ENCODE results near the gene SEC23B. TPM values are rescaled to one million over a fixed set of nuclear protein-coding genes. Genes with fewer than 3 reads are reported as not detected.

SEC23B gene
- total and polyA plus RNA-seq, 2 of the 4 experiments (the other 2 are of a cell fraction), result 51.5 to 78.9 TPM

DNA sequence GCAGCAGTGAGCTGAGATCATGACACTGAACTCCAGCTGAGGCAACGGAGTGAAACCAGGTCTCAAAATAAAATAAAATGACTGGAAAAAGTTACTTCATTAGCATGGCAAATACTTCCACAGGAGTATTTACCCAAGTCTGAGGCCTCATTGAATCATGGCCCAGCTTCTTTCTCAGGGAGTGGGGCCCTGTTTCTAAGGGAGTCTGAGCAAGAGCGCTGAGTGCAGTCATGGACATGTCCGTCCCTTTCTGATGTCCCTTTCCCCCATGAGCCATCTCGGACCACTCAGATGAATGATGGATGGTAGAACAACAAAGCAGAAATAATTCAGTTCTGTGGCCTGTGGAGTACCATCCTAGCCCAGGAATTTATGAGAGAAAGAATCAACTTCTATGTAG is 72.3 kb downstream of the SEC23B start:
- Histone ChIP-seq H4K91ac (ENCODE audit: insufficient read depth, low read depth, low read length) (no peak overlapping the region), H3K27me3 (ENCODE audit: control insufficient read depth, insufficient read depth, low read length) (no peaks in the 10 kb centered on the region; the same call in 1 of the 2 replicates), H3K14ac (replicated peaks; ENCODE audit: low read depth, low read length) (no peak overlapping the region), H3K27ac (ENCODE audit: insufficient read depth, low read length) (no peak overlapping the region), H2BK5ac (ENCODE audit: low read depth, low read length, poor library complexity, severe bottlenecking) (no peak overlapping the region), H3K4ac (ENCODE audit: low read depth, low read length) (no peak overlapping the region), H4K8ac (ENCODE audit: low read depth in 2 of 2, low read length in 2 of 2) (no peak overlapping the region), H3K36me3 (ENCODE audit: control insufficient read depth, insufficient read depth, low read length) (no peaks in the 10 kb centered on the region), H3K9me1 (ENCODE audit: insufficient read depth, low read length) (no peaks in the 10 kb centered on the region), H2BK20ac (ENCODE audit: low read depth, low read length) (no peak overlapping the region), H2BK120ac (ENCODE audit: low read depth, low read length) (no peak overlapping the region), H4K5ac (ENCODE audit: low read depth, low read length) (no peak overlapping the region), H3K23ac (ENCODE audit: low read depth, low read length) (no peak overlapping the region), H4K20me1 (ENCODE audit: insufficient read depth, low read length) (no peaks in the 10 kb centered on the region), H3K79me1 (ENCODE audit: low read depth in 1 of 2, low read length in 2 of 2) (no peaks in the 10 kb centered on the region), H3K56ac (ENCODE audit: extremely low read depth, insufficient read depth, low read length) (no peak overlapping the region), H3K9me3 (ENCODE audit: control insufficient read depth, insufficient read depth, low read length) (no peaks in the 10 kb centered on the region), H2AK5ac (ENCODE audit: low read depth, low read length) (no peak overlapping the region), H2AFZ (replicated peaks; ENCODE audit: low read length, poor library complexity) (no peak overlapping the region), H3K4me1 (ENCODE audit: control insufficient read depth, insufficient read depth, low read length) (no peaks in the 10 kb centered on the region), H3K4me3 (ENCODE audit: insufficient read depth, low read depth, low read length) (no peak overlapping the region), H2BK15ac (ENCODE audit: low read depth, low read length) (no peak overlapping the region), H2AK9ac (replicated peaks; ENCODE audit: low read depth, low read length, poor library complexity) (no peak overlapping the region), H3K9ac (ENCODE audit: low read depth, low read length) (no peak overlapping the region), H3K18ac (ENCODE audit: low read depth, low read length) (no peak overlapping the region), H3K4me2 (ENCODE audit: low read depth, low read length) (no peak overlapping the region)
- intact Hi-C loops (cut with micrococcal nuclease) (no loop called here), dilution Hi-C loops (cut with HindIII; ENCODE audit: low sequenced_read_pairs, unreplicated experiment) (no loop called here), in situ Hi-C loops (cut with MboI; ENCODE audit: low sequenced_read_pairs) (no loop called here)
- WGBS, 2 experiments (ENCODE audit: extremely low coverage in 2 of 2, insufficient read length in 1 of 2), result no CpG with 5 or more reads among the region's 4 CpGs
- BruUV-seq (replicated peaks), result no TSS peak
- no peak for DNase-seq
- no peak for ATAC-seq (ENCODE audit: low read depth)
- CTCF ChIA-PET, result no interaction called here
- TF ChIP-seq, protein P1, sequence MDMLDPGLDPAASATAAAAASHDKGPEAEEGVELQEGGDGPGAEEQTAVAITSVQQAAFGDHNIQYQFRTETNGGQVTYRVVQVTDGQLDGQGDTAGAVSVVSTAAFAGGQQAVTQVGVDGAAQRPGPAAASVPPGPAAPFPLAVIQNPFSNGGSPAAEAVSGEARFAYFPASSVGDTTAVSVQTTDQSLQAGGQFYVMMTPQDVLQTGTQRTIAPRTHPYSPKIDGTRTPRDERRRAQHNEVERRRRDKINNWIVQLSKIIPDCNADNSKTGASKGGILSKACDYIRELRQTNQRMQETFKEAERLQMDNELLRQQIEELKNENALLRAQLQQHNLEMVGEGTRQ (IDR thresholded peaks at IDR 0.05; ENCODE audit: low read depth, low read length), result no peak
- TF ChIP-seq MAZ (IDR thresholded peaks at IDR 0.05; ENCODE audit: borderline replicate concordance, low read depth, low read length) (no peak), RFX5 (IDR thresholded peaks at IDR 0.05; ENCODE audit: low read depth, low read length) (no peak), BHLHE40 (IDR thresholded peaks at IDR 0.05; ENCODE audit: low read depth, low read length) (no peak), RCOR1 (IDR thresholded peaks at IDR 0.05; ENCODE audit: insufficient replicate concordance, low read length) (no peak), FOS (IDR thresholded peaks at IDR 0.05; ENCODE audit: low read depth, low read length) (no peak), MXI1 (IDR thresholded peaks at IDR 0.05; ENCODE audit: borderline replicate concordance, low read depth, low read length) (no peak), NFE2L2 (IDR thresholded peaks at IDR 0.05; ENCODE audit: low read depth, low read length) (no peak), RAD21 (IDR thresholded peaks at IDR 0.05; ENCODE audit: low read length) (no peak), MAFK (IDR thresholded peaks at IDR 0.05; ENCODE audit: low read depth, low read length) (no peak), POLR2A (IDR thresholded peaks at IDR 0.05; ENCODE audit: low read depth, low read length) (no peak), SMC3 (IDR thresholded peaks at IDR 0.05; ENCODE audit: low read depth, low read length) (no peak), CEBPB (IDR thresholded peaks at IDR 0.05; ENCODE audit: low read depth, low read length) (no peak), CHD1 (IDR thresholded peaks at IDR 0.05; ENCODE audit: low read depth, low read length) (no peak)
- TF ChIP-seq, protein P2, sequence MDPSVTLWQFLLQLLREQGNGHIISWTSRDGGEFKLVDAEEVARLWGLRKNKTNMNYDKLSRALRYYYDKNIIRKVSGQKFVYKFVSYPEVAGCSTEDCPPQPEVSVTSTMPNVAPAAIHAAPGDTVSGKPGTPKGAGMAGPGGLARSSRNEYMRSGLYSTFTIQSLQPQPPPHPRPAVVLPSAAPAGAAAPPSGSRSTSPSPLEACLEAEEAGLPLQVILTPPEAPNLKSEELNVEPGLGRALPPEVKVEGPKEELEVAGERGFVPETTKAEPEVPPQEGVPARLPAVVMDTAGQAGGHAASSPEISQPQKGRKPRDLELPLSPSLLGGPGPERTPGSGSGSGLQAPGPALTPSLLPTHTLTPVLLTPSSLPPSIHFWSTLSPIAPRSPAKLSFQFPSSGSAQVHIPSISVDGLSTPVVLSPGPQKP (IDR thresholded peaks at IDR 0.05; ENCODE audit: borderline replicate concordance, low read depth, low read length), result no peak
- TF ChIP-seq, protein P3, sequence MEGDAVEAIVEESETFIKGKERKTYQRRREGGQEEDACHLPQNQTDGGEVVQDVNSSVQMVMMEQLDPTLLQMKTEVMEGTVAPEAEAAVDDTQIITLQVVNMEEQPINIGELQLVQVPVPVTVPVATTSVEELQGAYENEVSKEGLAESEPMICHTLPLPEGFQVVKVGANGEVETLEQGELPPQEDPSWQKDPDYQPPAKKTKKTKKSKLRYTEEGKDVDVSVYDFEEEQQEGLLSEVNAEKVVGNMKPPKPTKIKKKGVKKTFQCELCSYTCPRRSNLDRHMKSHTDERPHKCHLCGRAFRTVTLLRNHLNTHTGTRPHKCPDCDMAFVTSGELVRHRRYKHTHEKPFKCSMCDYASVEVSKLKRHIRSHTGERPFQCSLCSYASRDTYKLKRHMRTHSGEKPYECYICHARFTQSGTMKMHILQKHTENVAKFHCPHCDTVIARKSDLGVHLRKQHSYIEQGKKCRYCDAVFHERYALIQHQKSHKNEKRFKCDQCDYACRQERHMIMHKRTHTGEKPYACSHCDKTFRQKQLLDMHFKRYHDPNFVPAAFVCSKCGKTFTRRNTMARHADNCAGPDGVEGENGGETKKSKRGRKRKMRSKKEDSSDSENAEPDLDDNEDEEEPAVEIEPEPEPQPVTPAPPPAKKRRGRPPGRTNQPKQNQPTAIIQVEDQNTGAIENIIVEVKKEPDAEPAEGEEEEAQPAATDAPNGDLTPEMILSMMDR (conservative IDR thresholded peaks at IDR 0.05; ENCODE audit: low read depth, low read length), result no peak
- POLR2A ChIA-PET (ENCODE audit: unreplicated experiment), result no interaction called here

Measured in IMR-90 (cell line).